CD4-positive, alpha-beta T cell treated with Interleukin-4 for 4 hours (primary cell): ENCODE results near the gene CDH4.

ENCODE experiments used
- DNase-seq: peaks from one replicate; pipeline ENCODE4 v3.0.0-alpha.2; 2020

The CDH4 gene

DNA sequence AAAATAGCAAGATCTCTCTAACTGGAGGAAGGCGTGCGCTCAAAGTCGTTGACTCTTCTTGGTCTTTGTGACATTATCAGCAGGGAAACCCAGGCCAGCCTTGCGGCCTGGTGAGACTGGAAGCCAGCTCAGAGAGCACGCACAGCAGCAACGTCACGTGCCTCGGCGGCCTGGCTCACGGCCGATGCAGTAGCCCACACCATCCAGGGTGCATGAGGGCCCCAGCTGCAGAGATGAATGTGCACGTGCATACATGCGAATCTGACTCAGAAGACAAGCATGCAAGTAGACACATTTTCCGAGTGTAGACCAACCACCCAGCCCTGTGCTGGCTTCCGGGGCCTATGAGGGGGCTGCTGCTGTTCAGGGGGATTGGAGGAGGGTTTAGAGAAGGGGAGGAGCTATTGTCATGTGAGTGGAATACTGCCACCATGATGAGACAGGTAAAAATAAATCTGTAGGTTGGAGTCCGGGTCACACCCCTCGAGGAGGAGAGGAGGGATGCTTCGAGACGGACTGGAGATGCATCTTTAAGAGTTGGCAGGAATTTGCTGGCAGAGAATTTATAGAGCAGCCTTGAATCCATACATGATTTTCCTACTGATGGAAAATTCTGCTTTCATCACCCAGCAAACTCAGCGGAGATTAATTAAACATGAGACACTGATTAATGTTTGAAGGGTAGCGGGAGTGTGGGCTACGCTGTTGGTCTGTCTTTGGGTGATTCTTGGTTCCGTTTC lies 388.2 kb downstream of the CDH4 start:
- DNase-seq = no peak

- no peak for DNase-seq
Observed at GRCh38 chr20:61640871-61641245, 388.8 kb downstream of the CDH4 start.

GRCh38 chr20:61643656-61644377 lies 391.8 kb downstream of the CDH4 start:
- no peak for DNase-seq

GRCh38 chr20:61644378-61645076 lies 392.5 kb downstream of the CDH4 start:
- DNase-seq = no peak

DNA sequence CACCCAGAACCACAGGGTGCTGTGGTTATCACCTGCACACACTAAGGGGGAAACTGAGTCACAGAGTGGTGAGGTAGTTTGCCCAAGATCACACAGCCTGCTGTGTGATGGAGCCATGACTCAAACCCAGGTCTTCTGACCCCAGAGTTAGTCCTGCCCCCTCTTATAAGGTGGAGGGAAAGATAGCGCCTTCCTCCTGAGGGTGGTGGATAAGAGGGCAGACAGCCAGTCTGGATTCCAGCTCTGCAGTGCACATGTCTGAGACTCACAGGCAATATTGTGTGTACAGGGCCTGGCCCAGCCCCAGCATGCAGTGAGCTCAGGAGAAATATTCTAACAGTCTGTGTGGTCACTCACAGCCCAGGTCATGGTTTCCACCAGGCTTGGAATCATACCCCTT lies 393.7 kb downstream of the CDH4 start:
- DNase-seq = no peak

GRCh38 chr20:61646453-61646852 lies 394.4 kb downstream of the CDH4 start:
- DNase-seq = no peak

- no peak for DNase-seq
Observed at GRCh38 chr20:61646986-61647385, 394.9 kb downstream of the CDH4 start.

- no peak for DNase-seq
Observed at GRCh38 chr20:61647702-61648101, 395.6 kb downstream of the CDH4 start.

- DNase-seq = no peak
Observed at GRCh38 chr20:61649105-61649859, 397.2 kb downstream of the CDH4 start.

DNA sequence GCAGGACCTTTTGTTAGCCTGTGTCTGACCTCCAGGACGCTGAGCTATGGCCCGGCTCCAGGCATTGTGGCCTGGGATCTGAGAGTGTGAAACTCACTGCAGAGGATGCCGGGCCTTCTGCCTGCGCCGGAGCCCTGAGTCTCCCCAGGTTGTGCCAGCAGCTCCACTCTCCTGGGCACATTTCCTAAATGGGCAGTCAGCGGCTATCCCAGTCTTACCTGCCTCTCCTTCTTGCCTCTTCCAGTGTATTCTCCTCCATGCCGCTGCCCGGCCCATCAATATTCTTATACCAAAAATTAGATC lies 397.8 kb downstream of the CDH4 start:
- no peak for DNase-seq

GRCh38 chr20:61650912-61651733 lies 399.1 kb downstream of the CDH4 start:
- no peak for DNase-seq

DNA sequence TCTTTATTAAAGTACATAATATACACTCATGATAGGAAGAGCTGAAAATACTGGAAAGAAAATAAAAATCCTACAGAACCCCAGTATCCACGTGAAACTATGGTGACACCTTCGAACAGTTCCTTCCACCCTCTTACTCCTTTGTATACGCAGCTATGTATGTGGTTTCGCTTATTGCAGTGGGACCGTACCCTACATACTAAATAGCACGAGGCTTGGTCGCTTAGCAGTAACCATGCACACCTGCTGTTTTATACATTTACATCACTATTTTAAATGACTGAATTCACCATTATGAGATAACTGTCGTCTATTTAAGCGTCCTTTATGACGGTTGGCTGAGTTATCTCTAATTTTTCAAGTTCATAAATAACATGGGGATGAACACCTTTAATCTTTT lies 400.1 kb downstream of the CDH4 start:
- DNase-seq = no peak

GRCh38 chr20:61654726-61655125 lies 402.7 kb downstream of the CDH4 start:
- no peak for DNase-seq

DNA sequence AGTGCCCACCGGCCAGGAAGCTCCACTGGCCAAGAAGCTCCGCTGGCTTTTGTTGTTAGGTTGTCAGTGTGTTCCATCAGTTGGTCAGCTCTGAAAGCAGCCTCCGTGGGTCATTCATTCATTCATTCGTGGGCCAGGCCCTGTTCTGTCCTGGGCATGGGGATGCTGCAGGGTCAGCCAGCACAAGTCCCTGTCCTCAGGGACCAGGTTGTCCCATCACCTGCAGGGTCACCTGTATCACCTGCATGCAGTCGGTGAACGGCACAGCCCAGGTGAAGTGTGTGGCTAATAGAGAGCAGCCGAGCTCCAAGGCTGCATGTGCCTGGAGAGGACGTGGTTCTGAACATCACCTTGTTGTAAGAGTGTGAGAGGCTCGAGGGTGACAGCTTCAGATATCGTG lies 403.5 kb downstream of the CDH4 start:
- no peak for DNase-seq

GRCh38 chr20:61656198-61656597 lies 404.1 kb downstream of the CDH4 start:
- no peak for DNase-seq

- DNase-seq = no peak
Observed at GRCh38 chr20:61657721-61658377, 405.8 kb downstream of the CDH4 start.

GRCh38 chr20:61658563-61658962 lies 406.5 kb downstream of the CDH4 start:
- DNase-seq = no peak

DNA sequence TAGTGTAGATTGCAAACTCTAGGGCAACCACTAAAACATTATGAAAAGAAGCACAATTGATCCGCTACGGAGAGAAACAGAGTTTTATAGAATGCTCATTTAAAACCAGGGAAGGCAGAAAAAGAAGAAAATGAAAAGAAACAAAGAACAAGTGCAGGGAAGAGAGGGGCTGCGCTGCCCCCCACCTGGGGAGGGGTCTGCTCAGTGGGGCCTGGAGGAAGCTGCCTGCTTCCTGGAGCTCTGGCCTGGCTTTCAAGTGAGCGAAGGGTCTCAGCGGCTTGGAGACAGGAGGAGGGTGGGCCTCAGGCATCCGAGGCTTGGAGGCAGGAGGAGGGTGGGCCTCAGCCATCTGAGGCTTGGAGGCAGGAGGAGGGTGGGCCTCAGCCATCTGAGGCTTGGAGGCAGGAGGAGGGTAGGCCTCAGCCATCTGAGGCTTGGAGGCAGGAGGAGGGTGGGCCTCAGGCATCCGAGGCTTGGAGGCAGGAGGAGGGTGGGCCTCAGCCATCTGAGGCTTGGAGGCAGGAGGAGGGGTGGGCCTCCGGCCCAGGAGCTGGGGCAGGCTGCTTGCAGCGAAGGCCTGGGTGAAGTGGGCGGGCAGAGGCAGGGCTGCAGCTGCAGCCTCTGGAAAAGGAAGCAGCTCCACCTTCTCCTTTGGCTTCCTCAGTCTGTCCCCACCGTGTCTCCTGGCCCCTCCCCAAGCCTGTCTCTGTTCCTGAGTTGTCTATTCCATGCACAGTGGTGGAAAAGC lies 407.4 kb downstream of the CDH4 start:
- DNase-seq = no peak

- DNase-seq = no peak
Observed at GRCh38 chr20:61659994-61660346, 407.9 kb downstream of the CDH4 start.

DNA sequence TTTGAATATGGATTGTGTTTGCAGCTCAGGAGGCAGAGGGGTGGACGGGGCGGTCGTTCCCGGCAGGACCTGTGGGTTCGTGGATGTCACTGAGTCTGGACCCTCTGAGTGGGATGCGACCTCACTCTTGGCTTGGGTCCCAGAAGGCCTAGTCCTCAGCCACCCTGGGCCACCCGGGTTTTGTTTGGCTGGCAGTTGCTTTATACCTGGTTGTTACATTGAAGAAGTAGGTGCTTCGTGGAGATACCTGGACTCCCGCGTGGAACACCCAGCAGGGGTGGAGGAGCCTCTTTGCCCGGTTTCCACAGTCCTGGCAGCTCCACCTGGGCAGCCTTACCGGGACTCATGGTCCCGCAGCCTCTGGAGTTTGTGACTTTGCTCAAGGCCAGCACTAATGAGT lies 408.5 kb downstream of the CDH4 start:
- no peak for DNase-seq

GRCh38 chr20:61661025-61661424 lies 409.0 kb downstream of the CDH4 start:
- DNase-seq = no peak
